GM06990 (cell line): Measurements from ENCODE around the gene PRAMEF15.
"Not testable (repeated sequence)": the region's sequence is repeated elsewhere in the genome, so short reads cannot be mapped to it uniquely, and the experiment has no call there.

ENCODE experiments used
- DNase-seq: peaks from one replicate; pipeline ENCODE4 v3.0.0-alpha.2; 2011; ENCODE audit not compliant: insufficient read length; ENCODE audit errors: extremely low read depth
- H3K27me3 ChIP-seq: replicated peaks from 2 replicates; pipeline ENCODE4 v1.6.0; 2011; ENCODE audit warnings: low read length; ENCODE audit not compliant: control insufficient read depth, insufficient read depth
- H3K36me3 ChIP-seq: 2 replicates; pipeline ENCODE4 v1.5.1; 2011; ENCODE audit warnings: low read length; ENCODE audit not compliant: control insufficient read depth, insufficient read depth
- H3K4me3 ChIP-seq: replicated peaks from 2 replicates; pipeline ENCODE4 v1.5.1; 2011; ENCODE audit warnings: low read depth, mild to moderate bottlenecking, control low read depth, low read length
- CTCF ChIP-seq: IDR thresholded peaks from 2 replicates; pipeline ENCODE4 v1.5.1; 2011; ENCODE audit warnings: low read length, control low read depth, mild to moderate bottlenecking, inconsistent platforms; ENCODE audit not compliant: insufficient read depth, poor library complexity, severe bottlenecking

PRAMEF15 gene

DNA sequence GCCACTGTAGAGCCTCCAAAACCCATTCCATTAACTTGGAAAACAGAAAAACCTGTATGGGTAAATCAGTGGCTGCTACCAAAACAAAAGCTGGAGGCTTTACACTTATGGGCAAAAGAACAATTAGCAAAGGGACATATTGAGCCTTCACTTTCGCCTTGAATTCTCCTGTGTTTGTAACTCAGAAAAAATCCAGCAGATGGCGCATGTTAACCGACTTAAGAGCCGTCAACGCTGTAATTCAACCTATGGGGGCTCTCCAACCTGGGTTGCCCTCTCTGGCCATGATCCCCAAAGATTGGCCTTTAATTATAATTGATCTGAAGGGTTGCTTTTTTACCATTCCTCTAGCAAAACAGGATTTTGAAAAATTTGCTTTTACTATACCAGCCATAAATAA is 41.4 kb downstream of the PRAMEF15 start:
- H3K27me3 ChIP-seq, H3K36me3 ChIP-seq, H3K4me3 ChIP-seq, DNase-seq: not testable (repeated sequence)
- TF ChIP-seq CTCF = peak; percentile 44

- H3K36me3 ChIP-seq, H3K4me3 ChIP-seq, H3K27me3 ChIP-seq, DNase-seq: not testable (repeated sequence)
Observed at GRCh38 chr1:13362364-13362763, 47.0 kb downstream of the PRAMEF15 start.

- H3K4me3 ChIP-seq, DNase-seq, H3K27me3 ChIP-seq, H3K36me3 ChIP-seq: not testable (repeated sequence)
Observed at GRCh38 chr1:13364928-13365327, 49.5 kb downstream of the PRAMEF15 start.

- not testable (repeated sequence) for H3K4me3 ChIP-seq, H3K27me3 ChIP-seq, DNase-seq, H3K36me3 ChIP-seq
Observed at GRCh38 chr1:13366536-13366935, 51.2 kb downstream of the PRAMEF15 start.

DNA sequence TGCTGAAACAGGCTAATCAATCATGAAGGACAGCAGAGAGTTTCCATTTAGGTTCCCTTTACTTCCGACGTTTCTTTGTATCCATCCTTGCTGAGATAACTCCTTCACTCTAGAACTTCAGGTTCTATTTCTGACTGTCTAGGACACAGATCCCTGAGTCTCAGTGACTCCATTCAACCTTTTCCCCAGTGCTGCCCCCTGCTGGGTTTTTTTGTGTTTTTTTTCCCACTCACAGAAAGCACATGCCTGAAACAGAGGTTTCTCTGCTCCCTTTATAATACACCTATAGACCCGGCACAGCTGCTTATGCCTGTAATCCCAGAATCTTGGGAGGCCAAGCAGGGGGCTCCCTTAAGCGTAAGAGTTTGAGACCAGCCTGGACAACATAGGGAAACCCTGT is 53.2 kb downstream of the PRAMEF15 start:
- not testable (repeated sequence) for DNase-seq, H3K4me3 ChIP-seq, H3K27me3 ChIP-seq, H3K36me3 ChIP-seq
- TF ChIP-seq CTCF = peak; percentile 45
